Posterior vena cava (tissue), 2 donors: ENCODE measurements around the gene RPS6KL1. TPM values are rescaled to one million over a fixed set of nuclear protein-coding genes. Genes with fewer than 3 reads are reported as not detected.

Source experiments
- DNase-seq: peaks from one replicate; pipeline ENCODE4 v3.0.0-alpha.2; 2020; ENCODE audit warnings: low spot score
- intact Hi-C, 2 donors: fragments of 100-400 bp; cut with DNase I; formaldehyde crosslinking; loops; one replicate each; pipeline versions ENCODE4 v1.14.1 to v1.14.2; 2022 to 2023
- total RNA-seq, 2 donors: library from RNA; stranded (reverse); fragmentation: NEBNext Ultra II Directional; extraction: Animal tissue kit (Norgen Biotek cat#: 25700); gene quantifications; one replicate each; pipeline ENCODE4 v1.2.1, GENCODE V29; 2021
- donor health status: DM: yes; HTN: yes; CAD: no.
- donor health status: DM: yes; HTN: yes; CAD: no.

Gene RPS6KL1
- total RNA-seq, 2 donors from 2014 or later: 9.6 to 17.0 TPM

GRCh38 chr14:74952697-74953484 lies 29.8 kb upstream of the RPS6KL1 start:
- DNase-seq: peak; percentile 74
- intact Hi-C loops: loop anchor here in 1 of 2 donors (1.0 kb wide), 1 partner anchor 128 kb away; no protein-coding TSS in a partner anchor

GRCh38 chr14:74952180-74952665 lies 29.2 kb upstream of the RPS6KL1 start:
- intact Hi-C loops: no loop called here

GRCh38 chr14:74951443-74952179 lies 28.6 kb upstream of the RPS6KL1 start:
- peak; percentile 67 for DNase-seq
- intact Hi-C loops: no loop called here

More at GRCh38 chr14:74952180-74952665, 29.2 kb upstream of the RPS6KL1 start:
- no peak for DNase-seq

- intact Hi-C loops: no loop called here
- peak; percentile 53 for DNase-seq
Observed at GRCh38 chr14:74950795-74951442, 27.9 kb upstream of the RPS6KL1 start.

GRCh38 chr14:74949859-74950573 lies 27.0 kb upstream of the RPS6KL1 start:
- intact Hi-C loops: no loop called here
- DNase-seq: peak; percentile 76

GRCh38 chr14:74949191-74949601 lies 26.1 kb upstream of the RPS6KL1 start:
- DNase-seq: peak; percentile 74
- intact Hi-C loops: no loop called here

- peak; percentile 74 for DNase-seq
- intact Hi-C loops: no loop called here
Observed at GRCh38 chr14:74948228-74949175, 25.4 kb upstream of the RPS6KL1 start.

- DNase-seq: peak; percentile 51
- intact Hi-C loops: no loop called here
Observed at GRCh38 chr14:74947353-74948227, 24.5 kb upstream of the RPS6KL1 start.

GRCh38 chr14:74946659-74947281 lies 23.7 kb upstream of the RPS6KL1 start:
- intact Hi-C loops: no loop called here
- DNase-seq: peak; percentile 81

- peak; percentile 91 for DNase-seq
- intact Hi-C loops: no loop called here
Observed at GRCh38 chr14:74945852-74946658, 23.0 kb upstream of the RPS6KL1 start.

- DNase-seq: peak; percentile 79
- intact Hi-C loops: no loop called here
Observed at GRCh38 chr14:74945261-74945851, 22.3 kb upstream of the RPS6KL1 start.

- intact Hi-C loops: no loop called here
- peak; percentile 72 for DNase-seq
Observed at GRCh38 chr14:74942608-74943007, 19.5 kb upstream of the RPS6KL1 start.

- DNase-seq: no peak
- intact Hi-C loops: no loop called here
Observed at GRCh38 chr14:74942181-74942580, 19.1 kb upstream of the RPS6KL1 start.

GRCh38 chr14:74941676-74942097 lies 18.6 kb upstream of the RPS6KL1 start:
- peak; percentile 90 for DNase-seq
- intact Hi-C loops: no loop called here

- intact Hi-C loops: no loop called here
- DNase-seq: peak; percentile 70
Observed at GRCh38 chr14:74940956-74941565, 18.0 kb upstream of the RPS6KL1 start.
